Adrenal gland (tissue), 12 donors: ENCODE results near the gene MRPS5. TPM values are rescaled to one million over a fixed set of nuclear protein-coding genes. Genes with fewer than 3 reads are reported as not detected.
A peak's percentile ranks its signal among the peaks of the same experiment; 100 is the strongest.

Source experiments
- DNase-seq, 7 donors: peaks; one replicate each; pipeline ENCODE4 v3.0.0-alpha.2; 2019 to 2020
- H3K27ac ChIP-seq, 5 donors: fragments of 200-600 bp; sonication (generic) in 4 of 5; 1 replicate in 3 of 5; 2 replicates in 2 of 5; pipeline versions ENCODE4 v1.5.1 to v1.8.0; 2016 to 2020; ENCODE audit warnings: mild to moderate bottlenecking in 1 of 5
- H3K27me3 ChIP-seq: fragments of 200-600 bp; 2 replicates; pipeline ENCODE4 v1.8.0; 2021
- H3K36me3 ChIP-seq, 2 donors: fragments of 200-600 bp; replicated peaks in 1 of 2; 1 replicate in 1 of 2; 2 replicates in 1 of 2; pipeline versions ENCODE4 v1.5.1 to v1.8.0; 2018 to 2022
- H3K4me1 ChIP-seq, 2 donors: fragments of 200-600 bp; replicated peaks in 1 of 2; 1 replicate in 1 of 2; 2 replicates in 1 of 2; pipeline versions ENCODE4 v1.5.1 to v1.8.0; 2018 to 2021
- H3K4me3 ChIP-seq, 4 donors: fragments of 200-600 bp; sonication (generic) in 3 of 4; one replicate each; pipeline ENCODE4 v1.5.1; 2016 to 2018
- H3K9me3 ChIP-seq, 3 donors: fragments of 200-600 bp; sonication (generic) in 1 of 3; replicated peaks in 1 of 3; 1 replicate in 2 of 3; 2 replicates in 1 of 3; pipeline versions ENCODE4 v1.5.1 to v1.8.0; 2016 to 2021
- CTCF ChIP-seq, 6 experiments: fragments of 450-650 bp in 4 of 6; fragments of 200-600 bp in 2 of 6; sonication (generic) in 1 of 6; IDR thresholded peaks; 1 replicate in 5 of 6; 2 replicates in 1 of 6; pipeline versions ENCODE4 v1.5.1 to v1.8.0; 2016 to 2021; ENCODE audit warnings: antibody characterized with exemption in 6 of 6, mild to moderate bottlenecking in 2 of 6, moderate library complexity in 1 of 6
- POLR2A ChIP-seq, 2 donors: fragments of 450-650 bp; IDR thresholded peaks; one replicate each; pipeline ENCODE4 v1.6.1; 2017; ENCODE audit warnings: antibody characterized with exemption in 2 of 2, mild to moderate bottlenecking in 2 of 2, moderate library complexity in 1 of 2
- WGBS, 4 donors: extraction: QIAGEN DNeasy Blood & Tissue Kit in 2 of 4; methylation state at CpG; one replicate each; pipeline versions ENCODE4 v1.1.5 to v1.1.7; 2013 to 2017; 5-methylcytosine and 5-hydroxymethylcytosine counted together
- intact Hi-C, 2 donors: fragments of 100-400 bp; cut with DNase I; formaldehyde crosslinking; loops; one replicate each; pipeline versions ENCODE4 v1.14.1 to v1.15.0; 2022 to 2023
- polyA plus RNA-seq, 3 donors: library from polyadenylated mRNA; stranded (reverse); fragments of 200-250 nt in 2 of 3; fragments of 350-450 nt in 1 of 3; fragmentation: Illumina TruSeq in 1 of 3; extraction: RNeasy Lipid Tissue Mini Kit (QIAGEN cat#74804) in 1 of 3; gene quantifications; one replicate each; pipeline ENCODE4 v1.2.3, GENCODE V29; 2013 to 2014
- total RNA-seq, 9 donors: library from RNA; depleted of rRNA in 4 of 9; stranded (reverse); fragments of >200 nt in 4 of 9; fragments of 120-200 nt in 1 of 9; fragmentation: NEBNext Ultra II Directional in 1 of 9; extraction: Animal tissue kit (Norgen Biotek cat#: 25700) in 1 of 9; gene quantifications; one replicate each; pipeline versions ENCODE4 v1.1.0 to v1.2.4, GENCODE V29; 2013 to 2023
- donor health status: healthy with polysubstance abuse.
- donor health status: Bipolar disorder and iron deficiency.
- donor health status: DM: yes; HTN: yes; CAD: no.
- donor health status: DM: no; HTN: no; CAD: no.
- donor health status: DM: no; HTN: no; CAD: no.
- donor health status: DM: yes; HTN: yes; CAD: no.

Gene MRPS5
- total and polyA plus RNA-seq, 12 donors: 41.0 to 99.0 (median 60.3) TPM

GRCh38 chr2:95138702-95139101 is 17.1 kb upstream of the MRPS5 start:
- no peaks in the 10 kb centered on the region for H3K4me1 ChIP-seq
- DNase-seq: no peak
- H3K27me3 ChIP-seq: no peaks in the 10 kb centered on the region
- no peaks in the 10 kb centered on the region for H3K36me3 ChIP-seq
- TF ChIP-seq POLR2A (IDR thresholded peaks at IDR 0.05) (no peak), CTCF (IDR thresholded peaks at IDR 0.05) (no peak)
- 61 to 100% (median 84%) methylated on average over 1 of the region's 1 CpG for WGBS, 4 donors
- intact Hi-C loops: no loop called here
- no peak overlapping the region for H3K4me3 ChIP-seq
- H3K9me3 ChIP-seq: peaks cover 0 to 28% (median 0%) of the 10 kb centered on the region in 3 donors
- H3K27ac ChIP-seq: no peak overlapping the region

- Histone ChIP-seq H3K27me3 (no peaks in the 10 kb centered on the region), H3K36me3 (peaks cover 0 to 4% of the 10 kb centered on the region in 2 donors), H3K4me1 (peaks cover 8 to 27% of the 10 kb centered on the region in 2 donors), H3K9me3 (no peaks in the 10 kb centered on the region), H3K4me3 (peak overlapping the region in 2 of 4 donors; percentile 95 to 97), H3K27ac (peak overlapping the region in 2 of 5 donors; percentile 97 to 99)
- no peak for DNase-seq
- WGBS, 4 donors: 21 to 30% (median 26%) methylated on average over 5 of the region's 5 CpGs
- TF ChIP-seq CTCF (IDR thresholded peaks at IDR 0.05) (no peak), POLR2A (IDR thresholded peaks at IDR 0.05) (no peak)
- intact Hi-C loops: loop anchor here in 1 of 2 donors (5.0 kb wide), 1 partner anchor 35 kb away; the partner anchor contains the start of gene ZNF514
These were observed 566 bp upstream of the MRPS5 start for GRCh38 chr2:95122197-95122551.

GRCh38 chr2:95121093-95121406 is 558 bp downstream of the MRPS5 start:
- no peaks in the 10 kb centered on the region for H3K9me3 ChIP-seq
- peak overlapping the region; percentile 51 to 97 (median 96) for H3K4me3 ChIP-seq
- 1 to 2% (median 2%) methylated on average over 11 of the region's 11 CpGs for WGBS, 4 donors
- H3K27me3 ChIP-seq: no peaks in the 10 kb centered on the region
- TF ChIP-seq POLR2A (IDR thresholded peaks at IDR 0.05) (no peak), CTCF (IDR thresholded peaks at IDR 0.05) (no peak)
- intact Hi-C loops: loop anchor here in 1 of 2 donors (5.0 kb wide), 1 partner anchor 36 kb away; the partner anchor contains the start of gene ZNF514
- peaks cover 0 to 10% of the 10 kb centered on the region in 2 donors for H3K36me3 ChIP-seq
- peaks cover 8 to 27% of the 10 kb centered on the region in 2 donors for H3K4me1 ChIP-seq
- no peak for DNase-seq
- H3K27ac ChIP-seq: peak overlapping the region; percentile 57 to 99 (median 95)

- Histone ChIP-seq H3K27ac (no peak overlapping the region), H3K4me1 (peaks cover 3 to 23% of the 10 kb centered on the region in 2 donors), H3K9me3 (no peaks in the 10 kb centered on the region), H3K36me3 (peaks cover 0 to 30% of the 10 kb centered on the region in 2 donors), H3K4me3 (no peak overlapping the region), H3K27me3 (no peaks in the 10 kb centered on the region)
- no peak for TF ChIP-seq POLR2A (IDR thresholded peaks at IDR 0.05)
- peak; percentile 53 to 70 (median 63) for TF ChIP-seq CTCF (IDR thresholded peaks at IDR 0.05)
- DNase-seq: peak; percentile 59 to 83 (median 74)
- 15 to 21% (median 17%) methylated on average over 7 of the region's 7 CpGs for WGBS, 4 donors
- intact Hi-C loops: no loop called here
These were observed 6.2 kb downstream of the MRPS5 start for GRCh38 chr2:95115418-95115817.
